Spinal cord (tissue), 10 donors: ENCODE data around the gene IL1RAPL1. TPM values are rescaled to one million over a fixed set of nuclear protein-coding genes. Genes with fewer than 3 reads are reported as not detected.
A peak's percentile ranks its signal among the peaks of the same experiment; 100 is the strongest.

Experiments
- DNase-seq, 6 donors: peaks; one replicate each; pipeline versions ENCODE4 v3.0.0 to v3.0.0-alpha.2; 2013 to 2015; ENCODE audit warnings: low spot score in 6 of 6, low read depth in 4 of 6
- H3K27ac ChIP-seq: one replicate; pipeline ENCODE4 v1.5.1; 2013; ENCODE audit warnings: low read depth, low read length, control low read depth
- H3K27me3 ChIP-seq: one replicate; pipeline ENCODE4 v1.6.1; 2013; ENCODE audit warnings: low read length; ENCODE audit not compliant: control insufficient read depth, insufficient read depth
- H3K36me3 ChIP-seq: one replicate; pipeline ENCODE4 v1.6.1; 2013; ENCODE audit warnings: low read length; ENCODE audit not compliant: control insufficient read depth, insufficient read depth
- H3K4me1 ChIP-seq: one replicate; pipeline ENCODE4 v1.6.1; 2013; ENCODE audit warnings: low read length; ENCODE audit not compliant: control insufficient read depth, insufficient read depth
- H3K4me3 ChIP-seq: one replicate; pipeline ENCODE4 v1.5.1; 2013; ENCODE audit warnings: low read depth, low read length, control low read depth
- H3K9me3 ChIP-seq: one replicate; pipeline ENCODE4 v1.6.1; 2013; ENCODE audit warnings: low read length; ENCODE audit not compliant: control insufficient read depth, insufficient read depth
- WGBS: methylation state at CpG from one replicate; pipeline ENCODE4 v1.1.5; 2013; ENCODE audit warnings: missing lambda C conversion rate; ENCODE audit not compliant: insufficient coverage; 5-methylcytosine and 5-hydroxymethylcytosine counted together
- polyA plus RNA-seq, 2 donors: library from polyadenylated mRNA; unstranded; fragments of 120-200 nt; gene quantifications; one replicate each; pipeline ENCODE4 v1.2.1, GENCODE V29; 2013; ENCODE audit not compliant: insufficient read length in 2 of 2
- total RNA-seq, 2 donors: library from RNA; depleted of rRNA in 1 of 2; stranded (reverse); fragments of 120-200 nt in 1 of 2; fragments of >200 nt in 1 of 2; gene quantifications; one replicate each; pipeline versions ENCODE4 v1.2.3 to v1.2.4, GENCODE V29; 2013 to 2014
- donor health status: healthy.

The IL1RAPL1 gene
- total and polyA plus RNA-seq, 4 donors, result 2.3 to 24.5 (median 7.0) TPM

- peak in 1 of 6 donors; percentile 1 for DNase-seq
- H3K36me3 ChIP-seq, result no peaks in the 10 kb centered on the region
- no peaks in the 10 kb centered on the region for H3K9me3 ChIP-seq
- H3K27me3 ChIP-seq, result no peaks in the 10 kb centered on the region
- H3K27ac ChIP-seq, result no peak overlapping the region
- H3K4me1 ChIP-seq, result no peaks in the 10 kb centered on the region
- no CpG with 5 or more reads among the region's 1 CpG for WGBS
- H3K4me3 ChIP-seq, result no peak overlapping the region
Measured at GRCh38 chrX:29652484-29652883, 1065.2 kb downstream of the IL1RAPL1 start.

- no peaks in the 10 kb centered on the region for H3K27me3 ChIP-seq
- no peak overlapping the region for H3K27ac ChIP-seq
- DNase-seq, result no peak
- no peaks in the 10 kb centered on the region for H3K36me3 ChIP-seq
- no peaks in the 10 kb centered on the region for H3K4me1 ChIP-seq
- H3K4me3 ChIP-seq, result no peak overlapping the region
- no peaks in the 10 kb centered on the region for H3K9me3 ChIP-seq
Measured at GRCh38 chrX:29653721-29654120, 1066.5 kb downstream of the IL1RAPL1 start.

- H3K9me3 ChIP-seq, result no peaks in the 10 kb centered on the region
- no peaks in the 10 kb centered on the region for H3K36me3 ChIP-seq
- no peak overlapping the region for H3K4me3 ChIP-seq
- H3K27me3 ChIP-seq, result no peaks in the 10 kb centered on the region
- H3K27ac ChIP-seq, result no peak overlapping the region
- no CpG with 5 or more reads among the region's 4 CpGs for WGBS
- H3K4me1 ChIP-seq, result no peaks in the 10 kb centered on the region
- no peak for DNase-seq
Measured at GRCh38 chrX:29659911-29660310, 1072.7 kb downstream of the IL1RAPL1 start.

GRCh38 chrX:29661290-29661689, 1074.0 kb downstream of the IL1RAPL1 start:
- no peak for DNase-seq

GRCh38 chrX:29662101-29662500, 1074.9 kb downstream of the IL1RAPL1 start:
- H3K4me1 ChIP-seq, result no peaks in the 10 kb centered on the region
- H3K27ac ChIP-seq, result no peak overlapping the region
- no peaks in the 10 kb centered on the region for H3K9me3 ChIP-seq
- no peaks in the 10 kb centered on the region for H3K27me3 ChIP-seq
- no peak overlapping the region for H3K4me3 ChIP-seq
- H3K36me3 ChIP-seq, result no peaks in the 10 kb centered on the region
- no peak for DNase-seq

More at GRCh38 chrX:29661290-29661689, 1074.0 kb downstream of the IL1RAPL1 start:
- H3K27me3 ChIP-seq, result no peaks in the 10 kb centered on the region
- no peak overlapping the region for H3K27ac ChIP-seq
- H3K9me3 ChIP-seq, result no peaks in the 10 kb centered on the region
- no peaks in the 10 kb centered on the region for H3K4me1 ChIP-seq
- H3K36me3 ChIP-seq, result no peaks in the 10 kb centered on the region
- no peak overlapping the region for H3K4me3 ChIP-seq

- Histone ChIP-seq H3K4me1 (no peaks in the 10 kb centered on the region), H3K36me3 (no peaks in the 10 kb centered on the region), H3K4me3 (no peak overlapping the region), H3K27me3 (no peaks in the 10 kb centered on the region), H3K27ac (peak overlapping the region; percentile 47), H3K9me3 (no peaks in the 10 kb centered on the region)
- DNase-seq, result peak in 1 of 6 donors; percentile 22
- WGBS, result no CpG with 5 or more reads among the region's 4 CpGs
Measured at GRCh38 chrX:29662759-29663503, 1075.7 kb downstream of the IL1RAPL1 start.

GRCh38 chrX:29665532-29665931, 1078.3 kb downstream of the IL1RAPL1 start:
- Histone ChIP-seq H3K27me3 (peaks cover 2% of the 10 kb centered on the region), H3K4me1 (no peaks in the 10 kb centered on the region), H3K4me3 (no peak overlapping the region), H3K27ac (no peak overlapping the region), H3K9me3 (no peaks in the 10 kb centered on the region), H3K36me3 (no peaks in the 10 kb centered on the region)
- WGBS, result no CpG with 5 or more reads among the region's 1 CpG
- no peak for DNase-seq

- H3K36me3 ChIP-seq, result no peaks in the 10 kb centered on the region
- no peak overlapping the region for H3K27ac ChIP-seq
- 80% methylated on average over 2 of the region's 5 CpGs for WGBS
- no peak for DNase-seq
- H3K4me1 ChIP-seq, result no peaks in the 10 kb centered on the region
- no peak overlapping the region for H3K4me3 ChIP-seq
- H3K9me3 ChIP-seq, result no peaks in the 10 kb centered on the region
- peaks cover 2% of the 10 kb centered on the region for H3K27me3 ChIP-seq
Measured at GRCh38 chrX:29666366-29666765, 1079.1 kb downstream of the IL1RAPL1 start.

- Histone ChIP-seq H3K27ac (no peak overlapping the region), H3K36me3 (no peaks in the 10 kb centered on the region), H3K4me3 (no peak overlapping the region), H3K4me1 (no peaks in the 10 kb centered on the region), H3K27me3 (peaks cover 2% of the 10 kb centered on the region), H3K9me3 (no peaks in the 10 kb centered on the region)
- WGBS, result no CpG with 5 or more reads among the region's 5 CpGs
- no peak for DNase-seq
Measured at GRCh38 chrX:29671421-29671820, 1084.2 kb downstream of the IL1RAPL1 start.

GRCh38 chrX:29687687-29688086, 1100.4 kb downstream of the IL1RAPL1 start:
- H3K4me3 ChIP-seq, result no peak overlapping the region
- no peaks in the 10 kb centered on the region for H3K4me1 ChIP-seq
- H3K27me3 ChIP-seq, result no peaks in the 10 kb centered on the region
- no peak overlapping the region for H3K27ac ChIP-seq
- H3K9me3 ChIP-seq, result no peaks in the 10 kb centered on the region
- no peaks in the 10 kb centered on the region for H3K36me3 ChIP-seq
- peak in 1 of 6 donors; percentile 2 for DNase-seq
